NB4 (cell line): Measurements from ENCODE around the gene DOCK4.

Experiments used
- DNase-seq: peaks from one replicate; pipeline ENCODE4 v3.0.0; 2010; ENCODE audit warnings: low read depth
- H3K4me3 ChIP-seq: one replicate; pipeline ENCODE4 v1.5.1; 2011; ENCODE audit warnings: mild to moderate bottlenecking, low read depth, low read length, moderate library complexity
- CTCF ChIP-seq: IDR thresholded peaks from one replicate; pipeline ENCODE4 v1.5.1; 2012; ENCODE audit warnings: low read depth, low read length
- MAX ChIP-seq: IDR thresholded peaks from 2 replicates; pipeline ENCODE4 v1.6.1; 2011; ENCODE audit warnings: low read depth, low read length
- MYC ChIP-seq: IDR thresholded peaks from 2 replicates; pipeline ENCODE4 v1.6.1; 2011; ENCODE audit warnings: low read depth, low read length
- POLR2A ChIP-seq: IDR thresholded peaks from 2 replicates; pipeline ENCODE4 v1.6.1; 2011; ENCODE audit warnings: mild to moderate bottlenecking; ENCODE audit not compliant: insufficient read length; ENCODE audit errors: extremely low read depth

DOCK4 gene

GRCh38 chr7:111823826-111824225 lies 382.4 kb downstream of the DOCK4 start:
- DNase-seq, result no peak
- H3K4me3 ChIP-seq, result no peak overlapping the region
- TF ChIP-seq MAX (no peak), CTCF (no peak), POLR2A (no peak), MYC (no peak)

GRCh38 chr7:111821046-111821445 lies 385.2 kb downstream of the DOCK4 start:
- no peak for DNase-seq
- no peak for TF ChIP-seq MYC
- TF ChIP-seq MAX, result no peak
- no peak for TF ChIP-seq CTCF
- TF ChIP-seq POLR2A, result no peak
- no peak overlapping the region for H3K4me3 ChIP-seq

GRCh38 chr7:111820621-111821020 lies 385.6 kb downstream of the DOCK4 start:
- DNase-seq, result no peak
- no peak overlapping the region for H3K4me3 ChIP-seq
- no peak for TF ChIP-seq CTCF
- no peak for TF ChIP-seq POLR2A
- no peak for TF ChIP-seq MYC
- no peak for TF ChIP-seq MAX

- TF ChIP-seq POLR2A (no peak), MYC (no peak), CTCF (no peak), MAX (no peak)
- DNase-seq, result no peak
- no peak overlapping the region for H3K4me3 ChIP-seq
Observed at GRCh38 chr7:111820121-111820520, 386.1 kb downstream of the DOCK4 start.

- DNase-seq, result no peak
- TF ChIP-seq POLR2A, result no peak
- no peak for TF ChIP-seq CTCF
- TF ChIP-seq MYC, result no peak
- no peak for TF ChIP-seq MAX
- no peak overlapping the region for H3K4me3 ChIP-seq
Observed at GRCh38 chr7:111815354-111815753, 390.8 kb downstream of the DOCK4 start.

GRCh38 chr7:111813306-111813705 lies 392.9 kb downstream of the DOCK4 start:
- DNase-seq, result no peak
- TF ChIP-seq MYC (no peak), CTCF (no peak)

More at GRCh38 chr7:111813306-111813705, 392.9 kb downstream of the DOCK4 start:
- no peak overlapping the region for H3K4me3 ChIP-seq
